NCI-H1092 treated with DMSO at 0.1 percent for 48 hours (cell line): Measurements from ENCODE around the gene CNTNAP2.
A peak's percentile ranks its signal among the peaks of the same experiment; 100 is the strongest.

Experiments
- DNase-seq: peaks from one replicate; lab custom pipeline; 2025; lab: John Stamatoyannopoulos, UW

Gene CNTNAP2

GRCh38 chr7:147483634-147484292 lies 1367.2 kb downstream of the CNTNAP2 start:
- DNase-seq = no peak

DNA sequence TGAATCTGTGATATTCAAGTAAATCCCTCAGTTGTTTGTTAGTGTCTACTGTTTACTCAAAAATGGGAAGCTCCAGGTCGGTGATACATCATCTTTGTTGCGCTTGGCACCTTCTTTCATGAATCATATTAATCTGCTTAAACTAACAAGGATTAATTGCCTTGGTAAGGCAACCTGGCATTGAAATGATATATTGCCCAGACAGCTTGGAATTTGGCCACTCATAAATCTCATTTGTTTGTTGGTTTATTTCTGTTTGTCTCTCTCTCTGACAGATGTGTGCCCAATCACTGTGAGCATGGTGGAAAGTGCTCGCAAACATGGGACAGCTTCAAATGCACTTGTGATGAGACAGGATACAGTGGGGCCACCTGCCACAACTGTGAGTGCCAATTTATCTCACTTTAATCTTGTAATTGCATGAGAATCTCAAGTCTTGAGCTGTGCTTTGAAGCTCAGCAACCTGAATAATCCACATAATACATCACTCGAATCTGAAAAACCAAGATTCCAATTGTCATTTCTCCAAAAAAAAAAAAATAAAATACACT lies 1369.1 kb downstream of the CNTNAP2 start:
- no peak for DNase-seq

GRCh38 chr7:147492606-147493005 lies 1376.0 kb downstream of the CNTNAP2 start:
- no peak for DNase-seq

GRCh38 chr7:147496209-147496608 lies 1379.6 kb downstream of the CNTNAP2 start:
- no peak for DNase-seq

DNA sequence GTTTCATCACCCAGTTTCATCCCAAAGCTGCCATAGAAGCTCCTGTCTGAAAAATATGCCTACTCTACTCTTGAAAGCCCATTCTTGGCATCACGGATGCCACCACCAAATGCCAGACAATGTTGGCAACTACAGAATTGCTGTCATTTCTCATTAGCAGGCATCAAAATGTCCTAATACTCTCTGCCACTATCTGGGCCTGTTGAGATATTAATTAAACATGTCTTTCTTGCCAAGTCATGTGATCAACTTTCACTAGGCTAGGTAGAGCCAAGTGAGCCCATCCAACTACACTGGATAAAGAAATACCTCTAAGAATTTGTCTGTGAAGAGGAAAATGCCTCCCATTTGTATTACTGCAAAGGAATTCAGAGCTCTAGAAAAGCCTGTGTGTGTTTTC lies 1380.6 kb downstream of the CNTNAP2 start:
- DNase-seq = no peak

- no peak for DNase-seq
Measured at GRCh38 chr7:147498081-147498480, 1381.5 kb downstream of the CNTNAP2 start.

DNA sequence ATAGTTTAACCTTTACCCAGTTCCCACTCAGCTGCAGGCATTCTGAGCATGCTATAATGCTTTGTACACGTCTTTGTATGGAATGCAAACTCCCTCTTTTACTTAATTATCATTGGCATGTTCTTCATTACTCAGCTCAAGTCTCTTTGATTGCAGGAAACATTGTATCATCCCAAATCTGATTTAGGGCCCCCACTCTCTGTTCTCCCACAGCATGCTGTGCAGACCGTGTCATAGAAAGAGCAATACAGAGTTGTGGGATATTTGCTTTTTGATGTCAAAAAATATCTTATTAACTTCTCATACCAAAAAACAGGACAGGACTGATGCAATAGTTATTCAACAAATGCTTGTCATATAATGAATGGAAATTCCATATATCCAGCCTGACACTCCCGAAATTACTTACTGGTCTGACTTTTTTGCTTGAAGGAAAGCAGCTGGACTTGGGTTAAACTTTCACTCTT lies 1392.5 kb downstream of the CNTNAP2 start:
- no peak for DNase-seq

DNA sequence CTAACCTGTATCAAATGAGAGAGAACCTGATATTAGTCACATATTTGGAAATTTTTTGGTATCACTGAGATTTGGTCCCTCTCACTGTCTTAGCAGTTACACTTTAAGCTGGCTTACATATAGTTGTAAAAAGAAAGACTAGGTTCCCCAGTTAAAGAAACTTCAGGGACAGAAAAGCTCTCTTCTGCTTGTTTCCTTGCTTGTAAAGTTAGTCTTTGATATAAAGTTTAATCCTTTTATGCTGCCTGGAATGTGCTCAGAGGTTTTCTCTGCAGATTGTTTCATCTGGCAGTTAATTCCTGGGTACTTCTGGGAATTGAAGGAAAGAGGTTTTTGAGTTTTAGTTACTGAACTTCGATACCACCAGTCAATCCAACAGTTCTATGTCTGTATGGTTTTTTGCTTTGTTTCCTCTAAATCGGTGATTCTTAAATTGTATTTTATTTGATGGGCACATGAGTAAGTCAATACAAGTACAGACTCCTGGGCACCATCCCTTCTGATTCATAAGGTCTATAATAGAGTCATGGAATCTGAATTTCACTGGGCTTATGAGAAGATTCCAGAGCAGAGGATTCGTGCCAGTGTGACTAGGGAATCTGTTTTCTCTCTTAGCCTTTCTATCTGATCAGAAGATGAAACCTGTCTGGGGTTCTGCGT lies 1393.1 kb downstream of the CNTNAP2 start:
- DNase-seq = no peak

DNA sequence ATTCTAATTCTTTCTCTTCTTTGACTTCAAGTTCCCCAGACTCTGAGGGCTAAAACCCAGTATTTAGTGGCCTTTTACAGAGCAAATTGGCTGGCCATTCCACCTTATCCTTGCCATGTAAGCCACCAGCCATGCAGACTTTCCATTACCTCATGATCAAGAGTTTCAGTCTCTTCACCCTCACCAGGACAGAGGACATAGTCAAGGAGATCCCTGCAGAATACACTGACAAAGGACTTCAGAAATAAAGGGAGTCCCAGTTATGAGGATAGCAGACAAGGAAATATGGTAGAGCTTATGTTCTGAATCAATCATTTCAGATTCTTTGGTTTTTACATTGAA lies 1393.6 kb downstream of the CNTNAP2 start:
- no peak for DNase-seq

DNA sequence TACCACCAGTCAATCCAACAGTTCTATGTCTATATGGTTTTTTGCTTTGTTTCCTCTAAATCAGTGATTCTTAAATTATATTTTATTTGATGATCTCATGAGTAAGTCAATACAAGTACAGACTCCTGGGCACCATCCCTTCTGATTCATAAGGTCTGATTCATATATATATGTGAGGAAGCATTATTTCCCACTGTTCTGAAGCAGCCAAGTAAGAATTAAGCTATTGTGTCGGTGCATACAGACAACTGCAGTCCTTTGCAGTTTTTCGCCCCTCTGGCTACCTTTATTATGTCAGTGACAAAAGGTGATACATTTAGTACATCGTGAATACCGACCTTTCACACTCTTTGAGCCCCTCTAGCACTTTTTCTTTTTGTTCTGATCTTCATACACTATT lies 1394.3 kb downstream of the CNTNAP2 start:
- no peak for DNase-seq

DNA sequence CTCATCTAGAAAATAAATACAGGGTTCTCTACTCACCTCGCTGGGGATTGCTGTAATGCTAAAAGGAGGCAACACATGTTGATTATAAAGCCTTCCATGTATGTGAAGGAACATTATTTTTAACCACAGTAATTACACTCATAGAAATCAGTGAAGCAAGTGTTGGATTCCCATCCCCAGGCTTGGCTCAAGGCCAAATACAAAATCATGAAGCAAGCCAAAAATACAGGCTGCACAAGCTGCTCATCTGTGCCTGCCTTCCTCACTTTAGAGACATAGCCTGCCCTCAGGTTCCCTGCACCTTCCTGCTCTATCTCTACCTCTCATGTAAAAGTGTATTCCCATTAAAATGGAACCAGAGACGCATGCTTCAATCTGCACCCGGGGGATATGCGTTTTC lies 1396.8 kb downstream of the CNTNAP2 start:
- no peak for DNase-seq

DNA sequence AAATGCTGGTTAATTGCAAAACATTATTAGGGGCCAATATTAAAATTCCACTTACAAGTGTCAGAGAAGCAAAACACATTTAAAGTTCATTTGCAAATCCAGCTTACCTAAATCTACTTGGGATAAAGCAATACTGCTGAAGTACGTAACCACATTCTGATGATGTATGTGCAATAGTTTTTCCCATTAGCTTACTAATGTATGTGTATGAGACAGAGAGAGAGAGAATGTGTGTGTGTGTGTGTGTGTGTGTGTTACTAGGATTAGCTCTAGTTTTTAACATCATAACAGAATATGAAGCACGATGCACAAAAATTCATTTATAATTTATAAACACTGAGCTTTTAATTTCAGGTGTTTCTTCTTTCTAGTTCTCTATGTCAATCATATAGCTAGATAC lies 1399.8 kb downstream of the CNTNAP2 start:
- no peak for DNase-seq

- no peak for DNase-seq
Measured at GRCh38 chr7:147519062-147519461, 1402.5 kb downstream of the CNTNAP2 start.

GRCh38 chr7:147523056-147523455 lies 1406.5 kb downstream of the CNTNAP2 start:
- DNase-seq = no peak

DNA sequence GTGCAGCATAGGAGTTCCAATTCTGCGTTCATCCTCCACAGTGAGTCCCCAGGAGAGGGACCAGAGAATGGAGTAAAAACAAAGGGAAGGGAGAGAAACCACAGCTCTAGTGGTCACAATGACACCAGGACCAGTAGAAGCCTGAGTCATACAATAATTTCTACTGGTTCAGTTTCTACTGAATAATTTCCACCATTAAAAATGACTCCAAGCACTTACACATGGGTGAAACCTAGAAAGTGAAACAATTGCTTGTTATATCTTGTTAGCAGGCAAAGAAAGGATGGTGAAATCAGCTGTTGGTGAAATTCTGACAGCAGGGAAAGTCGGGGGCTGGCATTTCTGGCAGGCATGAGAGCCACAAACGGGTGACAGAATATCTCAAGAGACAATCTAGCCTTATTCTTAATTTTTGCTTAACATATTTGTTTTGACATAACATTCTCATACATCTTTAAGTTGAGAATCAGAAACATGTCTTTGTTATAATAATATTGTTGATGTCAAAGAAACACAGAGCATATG lies 1408.2 kb downstream of the CNTNAP2 start:
- DNase-seq = no peak

DNA sequence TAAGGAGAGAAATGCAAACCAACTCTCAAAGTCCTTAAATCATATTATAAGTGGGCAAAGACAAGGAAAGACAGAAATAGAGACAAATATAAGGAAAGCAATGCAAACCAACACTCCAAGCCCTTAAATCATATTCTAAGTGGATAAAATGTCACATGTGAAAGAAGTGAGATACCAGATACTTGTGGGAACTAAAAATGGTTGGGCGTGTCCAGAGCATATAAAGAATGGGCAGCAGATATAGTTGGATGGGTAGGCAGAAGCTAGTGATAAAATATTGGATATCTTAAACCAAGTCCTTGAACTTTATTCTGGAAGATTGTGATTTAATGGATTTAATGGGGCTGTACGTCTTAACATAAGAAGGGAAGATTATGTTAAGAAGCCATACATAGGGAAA lies 1408.7 kb downstream of the CNTNAP2 start:
- DNase-seq = no peak

GRCh38 chr7:147535701-147536111 lies 1419.1 kb downstream of the CNTNAP2 start:
- no peak for DNase-seq

- no peak for DNase-seq
Measured at GRCh38 chr7:147539685-147540084, 1423.1 kb downstream of the CNTNAP2 start.

DNA sequence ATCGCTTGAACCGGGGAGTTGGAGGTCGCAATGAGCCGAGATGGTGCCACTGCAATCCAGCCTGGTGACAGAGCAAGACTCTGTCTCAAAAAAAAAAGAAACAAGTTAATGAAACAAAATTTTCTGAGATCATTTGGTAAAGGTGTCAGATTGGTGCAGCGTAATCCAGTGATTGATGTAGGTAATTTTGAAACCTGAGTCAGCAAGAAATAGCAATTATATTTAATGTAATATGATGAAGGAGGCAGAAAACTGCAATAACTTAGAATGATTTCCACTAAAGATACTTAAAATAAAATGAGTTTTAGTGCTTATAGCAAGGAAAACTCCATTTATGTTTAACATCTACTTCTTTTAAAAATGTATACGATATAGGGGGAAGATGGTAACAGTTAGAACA lies 1424.1 kb downstream of the CNTNAP2 start:
- DNase-seq = no peak

GRCh38 chr7:147541261-147541660 lies 1424.7 kb downstream of the CNTNAP2 start:
- DNase-seq = no peak

- DNase-seq = peak; percentile 46
Measured at GRCh38 chr7:147547252-147547897, 1430.8 kb downstream of the CNTNAP2 start.

- DNase-seq = no peak
Measured at GRCh38 chr7:147556317-147556716, 1439.7 kb downstream of the CNTNAP2 start.

- no peak for DNase-seq
Measured at GRCh38 chr7:147563669-147564068, 1447.1 kb downstream of the CNTNAP2 start.
